Peyer's patch (tissue), 4 donors: ENCODE measurements around the gene ESD.

ENCODE experiments used
- POLR2A ChIP-seq, 2 donors: fragments of 450-650 bp; IDR thresholded peaks; one replicate each; pipeline ENCODE4 v1.5.1; 2017; ENCODE audit warnings: antibody characterized with exemption in 2 of 2, mild to moderate bottlenecking in 2 of 2, moderate library complexity in 2 of 2
- TF ChIP-seq, protein P1 (sequence below), 6 experiments: fragments of 450-650 bp in 4 of 6; fragments of 200-600 bp in 2 of 6; sonication (generic) in 1 of 6; IDR thresholded peaks; one replicate each; pipeline ENCODE4 v1.5.1; 2017 to 2019; ENCODE audit warnings: antibody characterized with exemption in 6 of 6, mild to moderate bottlenecking in 3 of 6, moderate library complexity in 1 of 6

DNA sequence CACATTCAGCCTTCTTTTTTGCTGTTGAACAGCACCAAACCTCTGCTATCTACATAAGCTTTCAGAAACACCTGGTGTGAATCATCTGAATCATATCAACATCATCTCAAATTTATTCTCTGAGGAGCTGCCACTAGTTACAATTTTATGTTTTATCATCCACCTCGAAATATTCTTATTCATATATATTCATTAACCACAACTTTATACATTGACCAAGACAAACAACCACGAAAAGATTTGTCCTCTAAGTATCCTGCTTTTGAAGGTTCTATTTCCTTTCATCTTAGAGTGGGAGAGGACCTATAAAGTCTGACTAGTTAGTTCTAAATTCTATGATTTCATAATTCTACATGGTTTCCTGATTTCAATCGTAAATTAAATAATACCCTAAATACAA, 18.9 kb downstream of the ESD start:
- TF ChIP-seq, protein P1, sequence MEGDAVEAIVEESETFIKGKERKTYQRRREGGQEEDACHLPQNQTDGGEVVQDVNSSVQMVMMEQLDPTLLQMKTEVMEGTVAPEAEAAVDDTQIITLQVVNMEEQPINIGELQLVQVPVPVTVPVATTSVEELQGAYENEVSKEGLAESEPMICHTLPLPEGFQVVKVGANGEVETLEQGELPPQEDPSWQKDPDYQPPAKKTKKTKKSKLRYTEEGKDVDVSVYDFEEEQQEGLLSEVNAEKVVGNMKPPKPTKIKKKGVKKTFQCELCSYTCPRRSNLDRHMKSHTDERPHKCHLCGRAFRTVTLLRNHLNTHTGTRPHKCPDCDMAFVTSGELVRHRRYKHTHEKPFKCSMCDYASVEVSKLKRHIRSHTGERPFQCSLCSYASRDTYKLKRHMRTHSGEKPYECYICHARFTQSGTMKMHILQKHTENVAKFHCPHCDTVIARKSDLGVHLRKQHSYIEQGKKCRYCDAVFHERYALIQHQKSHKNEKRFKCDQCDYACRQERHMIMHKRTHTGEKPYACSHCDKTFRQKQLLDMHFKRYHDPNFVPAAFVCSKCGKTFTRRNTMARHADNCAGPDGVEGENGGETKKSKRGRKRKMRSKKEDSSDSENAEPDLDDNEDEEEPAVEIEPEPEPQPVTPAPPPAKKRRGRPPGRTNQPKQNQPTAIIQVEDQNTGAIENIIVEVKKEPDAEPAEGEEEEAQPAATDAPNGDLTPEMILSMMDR (IDR thresholded peaks at IDR 0.05) = no peak
- TF ChIP-seq POLR2A (IDR thresholded peaks at IDR 0.05) = no peak
